ENCODE measurements around the gene PPP2R3A.

DNA sequence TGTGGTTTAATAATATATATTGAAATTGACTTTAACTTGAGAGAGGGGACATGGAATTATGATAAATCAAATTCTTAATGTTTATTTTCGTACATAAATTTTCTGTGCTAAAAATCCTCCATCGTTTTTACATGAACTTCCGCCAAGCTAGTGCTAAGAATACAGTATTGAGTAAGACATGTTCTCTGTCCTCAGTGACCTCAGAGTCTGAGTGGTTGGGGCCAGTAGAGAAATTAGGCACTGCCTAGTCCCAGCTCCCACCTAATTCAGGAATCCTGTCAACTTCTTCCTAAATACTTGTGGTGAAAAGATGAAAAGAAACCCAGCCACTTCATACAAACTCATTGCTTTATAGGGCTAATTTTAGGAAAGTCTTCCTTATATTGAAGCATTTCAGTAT, 110.3 kb downstream of the PPP2R3A start:
- TF ChIP-seq POLR2AphosphoS5 (IDR thresholded peaks at IDR 0.05; ENCODE audit: low read depth, low read length) (no peak), SIN3A (IDR thresholded peaks at IDR 0.05; ENCODE audit: borderline replicate concordance, insufficient read depth, low read length) (no peak), TAF1 (IDR thresholded peaks at IDR 0.05; ENCODE audit: borderline replicate concordance, insufficient read depth, low read length) (no peak), FOXP2 (optimal IDR thresholded peaks at IDR 0.05; ENCODE audit: borderline replicate concordance, extremely low read depth, extremely low read length, insufficient read depth) (no peak)
- TF ChIP-seq, protein P1, sequence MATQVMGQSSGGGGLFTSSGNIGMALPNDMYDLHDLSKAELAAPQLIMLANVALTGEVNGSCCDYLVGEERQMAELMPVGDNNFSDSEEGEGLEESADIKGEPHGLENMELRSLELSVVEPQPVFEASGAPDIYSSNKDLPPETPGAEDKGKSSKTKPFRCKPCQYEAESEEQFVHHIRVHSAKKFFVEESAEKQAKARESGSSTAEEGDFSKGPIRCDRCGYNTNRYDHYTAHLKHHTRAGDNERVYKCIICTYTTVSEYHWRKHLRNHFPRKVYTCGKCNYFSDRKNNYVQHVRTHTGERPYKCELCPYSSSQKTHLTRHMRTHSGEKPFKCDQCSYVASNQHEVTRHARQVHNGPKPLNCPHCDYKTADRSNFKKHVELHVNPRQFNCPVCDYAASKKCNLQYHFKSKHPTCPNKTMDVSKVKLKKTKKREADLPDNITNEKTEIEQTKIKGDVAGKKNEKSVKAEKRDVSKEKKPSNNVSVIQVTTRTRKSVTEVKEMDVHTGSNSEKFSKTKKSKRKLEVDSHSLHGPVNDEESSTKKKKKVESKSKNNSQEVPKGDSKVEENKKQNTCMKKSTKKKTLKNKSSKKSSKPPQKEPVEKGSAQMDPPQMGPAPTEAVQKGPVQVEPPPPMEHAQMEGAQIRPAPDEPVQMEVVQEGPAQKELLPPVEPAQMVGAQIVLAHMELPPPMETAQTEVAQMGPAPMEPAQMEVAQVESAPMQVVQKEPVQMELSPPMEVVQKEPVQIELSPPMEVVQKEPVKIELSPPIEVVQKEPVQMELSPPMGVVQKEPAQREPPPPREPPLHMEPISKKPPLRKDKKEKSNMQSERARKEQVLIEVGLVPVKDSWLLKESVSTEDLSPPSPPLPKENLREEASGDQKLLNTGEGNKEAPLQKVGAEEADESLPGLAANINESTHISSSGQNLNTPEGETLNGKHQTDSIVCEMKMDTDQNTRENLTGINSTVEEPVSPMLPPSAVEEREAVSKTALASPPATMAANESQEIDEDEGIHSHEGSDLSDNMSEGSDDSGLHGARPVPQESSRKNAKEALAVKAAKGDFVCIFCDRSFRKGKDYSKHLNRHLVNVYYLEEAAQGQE (IDR thresholded peaks at IDR 0.05; ENCODE audit: insufficient read depth in 1 of 2, low read depth in 2 of 2, low read length in 2 of 2): no peak
